IPS DF 6.9 (cell line): ENCODE data around the gene MRPL39.

Experiments
- DNase-seq: peaks from one replicate; pipeline ENCODE4 v3.0.0-alpha.2; 2013; ENCODE audit warnings: low read depth, low spot score
- H3K27ac ChIP-seq: one replicate; pipeline ENCODE4 v1.5.1; 2013; ENCODE audit warnings: low read length, control low read depth
- H3K27me3 ChIP-seq: 2 replicates; pipeline ENCODE4 v1.6.1; 2013; ENCODE audit warnings: mild to moderate bottlenecking, low read length; ENCODE audit not compliant: control insufficient read depth, insufficient read depth
- H3K36me3 ChIP-seq: 2 replicates; pipeline ENCODE4 v1.6.1; 2013; ENCODE audit warnings: low read length; ENCODE audit not compliant: control insufficient read depth, insufficient read depth
- H3K4me1 ChIP-seq: 2 replicates; pipeline ENCODE4 v1.6.1; 2013; ENCODE audit warnings: low read length; ENCODE audit not compliant: control insufficient read depth, insufficient read depth
- H3K4me3 ChIP-seq: 2 replicates; pipeline ENCODE4 v1.5.1; 2013; ENCODE audit warnings: mild to moderate bottlenecking, low read length
- H3K9me3 ChIP-seq: 2 replicates; pipeline ENCODE4 v1.6.1; 2013; ENCODE audit warnings: low read length, inconsistent platforms; ENCODE audit not compliant: control insufficient read depth, insufficient read depth
- WGBS: extraction: QIAGEN DNeasy Blood & Tissue Kit; methylation state at CpG from one replicate; pipeline ENCODE4 v1.1.7; 2013; ENCODE audit warnings: mixed read lengths, missing lambda C conversion rate; ENCODE audit not compliant: insufficient read length, insufficient coverage; 5-methylcytosine and 5-hydroxymethylcytosine counted together

MRPL39 gene

GRCh38 chr21:25581582-25581981, 25.7 kb downstream of the MRPL39 start:
- Histone ChIP-seq H3K36me3 (no peaks in the 10 kb centered on the region), H3K27ac (no peak overlapping the region), H3K4me1 (no peaks in the 10 kb centered on the region), H3K27me3 (no peaks in the 10 kb centered on the region), H3K4me3 (no peak overlapping the region), H3K9me3 (no peaks in the 10 kb centered on the region)
- no peak for DNase-seq
- WGBS: no CpG with 5 or more reads among the region's 3 CpGs

- H3K4me1 ChIP-seq: no peaks in the 10 kb centered on the region
- WGBS: no CpG with 5 or more reads among the region's 4 CpGs
- no peak overlapping the region for H3K4me3 ChIP-seq
- no peaks in the 10 kb centered on the region for H3K9me3 ChIP-seq
- no peaks in the 10 kb centered on the region for H3K27me3 ChIP-seq
- DNase-seq: no peak
- no peak overlapping the region for H3K27ac ChIP-seq
- H3K36me3 ChIP-seq: no peaks in the 10 kb centered on the region
Observed at GRCh38 chr21:25580912-25581260, 26.4 kb downstream of the MRPL39 start.

GRCh38 chr21:25579226-25580013, 27.9 kb downstream of the MRPL39 start:
- Histone ChIP-seq H3K4me3 (no peak overlapping the region), H3K27me3 (no peaks in the 10 kb centered on the region), H3K4me1 (no peaks in the 10 kb centered on the region), H3K36me3 (no peaks in the 10 kb centered on the region), H3K9me3 (no peaks in the 10 kb centered on the region), H3K27ac (no peak overlapping the region)
- no peak for DNase-seq
- no CpG with 5 or more reads among the region's 4 CpGs for WGBS

GRCh38 chr21:25578056-25578961, 29.0 kb downstream of the MRPL39 start:
- no peak overlapping the region for H3K4me3 ChIP-seq
- no peaks in the 10 kb centered on the region for H3K4me1 ChIP-seq
- 100% methylated on average over 2 of the region's 7 CpGs for WGBS
- H3K36me3 ChIP-seq: no peaks in the 10 kb centered on the region
- DNase-seq: no peak
- H3K9me3 ChIP-seq: no peaks in the 10 kb centered on the region
- H3K27me3 ChIP-seq: no peaks in the 10 kb centered on the region
- no peak overlapping the region for H3K27ac ChIP-seq

GRCh38 chr21:25577424-25578055, 29.7 kb downstream of the MRPL39 start:
- Histone ChIP-seq H3K27me3 (no peaks in the 10 kb centered on the region), H3K4me1 (no peaks in the 10 kb centered on the region), H3K36me3 (no peaks in the 10 kb centered on the region), H3K4me3 (no peak overlapping the region), H3K27ac (no peak overlapping the region), H3K9me3 (no peaks in the 10 kb centered on the region)
- no peak for DNase-seq
- no CpG with 5 or more reads among the region's 3 CpGs for WGBS

- Histone ChIP-seq H3K4me3 (no peak overlapping the region), H3K4me1 (no peaks in the 10 kb centered on the region), H3K36me3 (no peaks in the 10 kb centered on the region), H3K27ac (no peak overlapping the region), H3K9me3 (no peaks in the 10 kb centered on the region), H3K27me3 (no peaks in the 10 kb centered on the region)
- DNase-seq: no peak
- no CpG with 5 or more reads among the region's 6 CpGs for WGBS
Observed at GRCh38 chr21:25573409-25574206, 33.7 kb downstream of the MRPL39 start.

GRCh38 chr21:25572861-25573310, 34.4 kb downstream of the MRPL39 start:
- no peak overlapping the region for H3K4me3 ChIP-seq
- H3K27me3 ChIP-seq: no peaks in the 10 kb centered on the region
- no peaks in the 10 kb centered on the region for H3K36me3 ChIP-seq
- WGBS: no CpG with 5 or more reads among the region's 3 CpGs
- no peak for DNase-seq
- H3K4me1 ChIP-seq: no peaks in the 10 kb centered on the region
- H3K9me3 ChIP-seq: no peaks in the 10 kb centered on the region
- no peak overlapping the region for H3K27ac ChIP-seq

- H3K36me3 ChIP-seq: no peaks in the 10 kb centered on the region
- H3K4me1 ChIP-seq: no peaks in the 10 kb centered on the region
- H3K9me3 ChIP-seq: no peaks in the 10 kb centered on the region
- DNase-seq: no peak
- no peak overlapping the region for H3K4me3 ChIP-seq
- WGBS: no CpG with 5 or more reads among the region's 1 CpG
- no peak overlapping the region for H3K27ac ChIP-seq
- H3K27me3 ChIP-seq: no peaks in the 10 kb centered on the region
Observed at GRCh38 chr21:25571726-25572121, 35.6 kb downstream of the MRPL39 start.

- Histone ChIP-seq H3K4me3 (no peak overlapping the region), H3K27ac (no peak overlapping the region)
- 100% methylated on average over 1 of the region's 4 CpGs for WGBS
Observed at GRCh38 chr21:25569711-25570110, 37.6 kb downstream of the MRPL39 start.

GRCh38 chr21:25569084-25569483, 38.2 kb downstream of the MRPL39 start:
- no peak for DNase-seq
- Histone ChIP-seq H3K27ac (no peak overlapping the region), H3K27me3 (no peaks in the 10 kb centered on the region), H3K36me3 (no peaks in the 10 kb centered on the region), H3K4me3 (no peak overlapping the region), H3K4me1 (no peaks in the 10 kb centered on the region), H3K9me3 (no peaks in the 10 kb centered on the region)
- WGBS: no CpG with 5 or more reads among the region's 1 CpG

More at GRCh38 chr21:25569711-25570110, 37.6 kb downstream of the MRPL39 start:
- no peaks in the 10 kb centered on the region for H3K9me3 ChIP-seq
- H3K4me1 ChIP-seq: no peaks in the 10 kb centered on the region
- no peaks in the 10 kb centered on the region for H3K36me3 ChIP-seq
- DNase-seq: no peak
- H3K27me3 ChIP-seq: no peaks in the 10 kb centered on the region
